ENCODE results near the gene SNTA1. TPM values are rescaled to one million over a fixed set of nuclear protein-coding genes. Genes with fewer than 3 reads are reported as not detected.
"Not testable (repeated sequence)": the region's sequence is repeated elsewhere in the genome, so short reads cannot be mapped to it uniquely, and the experiment has no call there.

Gene SNTA1
- polyA plus RNA-seq, 1 of the 3 experiments (the other 2 are of a cell fraction) = 11.2 TPM

DNA sequence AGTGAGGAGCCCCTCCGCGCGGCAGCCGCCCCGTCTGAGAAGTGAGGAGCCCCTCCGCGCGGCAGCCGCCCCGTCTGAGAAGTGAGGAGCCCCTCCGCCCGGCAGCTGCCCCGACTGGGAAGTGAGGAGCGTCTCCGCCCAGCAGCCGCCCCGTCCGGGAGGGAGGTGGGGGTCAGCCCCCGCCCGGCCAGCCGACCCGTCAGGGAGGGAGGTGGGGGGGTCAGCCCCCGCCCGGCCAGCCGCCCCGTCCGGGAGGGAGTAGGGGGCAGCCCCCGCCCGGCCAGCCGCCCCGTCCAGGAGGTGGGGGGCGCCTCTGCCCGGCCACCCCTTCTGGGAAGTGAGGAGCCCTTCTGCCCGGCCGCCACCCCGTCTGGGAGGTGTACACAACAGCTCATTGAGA, 54.2 kb downstream of the SNTA1 start:
- H3K27me3 ChIP-seq (ENCODE audit: insufficient read depth); H3K9me2 ChIP-seq; H3K4me1 ChIP-seq (ENCODE audit: control insufficient read depth in 1 of 2, insufficient read depth in 2 of 2, low read depth in 1 of 2, low read length in 1 of 2); H3F3A ChIP-seq (replicated peaks; ENCODE audit: insufficient read depth); H3K27ac ChIP-seq (ENCODE audit: low read depth in 2 of 2, low read length in 1 of 2); H3K79me2 ChIP-seq (ENCODE audit: insufficient read depth); H3K4me2 ChIP-seq; H3K9ac ChIP-seq; CTCF ChIA-PET; H3K4me3 ChIP-seq (ENCODE audit: low read depth in 2 of 2, low read length in 1 of 2); H4K20me1 ChIP-seq (ENCODE audit: insufficient read depth); DNase-seq; H3K9me3 ChIP-seq; POLR2A ChIA-PET; H2AFZ ChIP-seq (ENCODE audit: low read depth): not testable (repeated sequence)
- H3K36me3 ChIP-seq (replicated peaks in 1 of 2; ENCODE audit: control insufficient read depth in 1 of 2, insufficient read depth in 2 of 2, low read length in 1 of 2) = peaks cover 16 to 52% of the 10 kb centered on the region in 2 experiments
- WGBS (ENCODE audit: low lambda C conversion rate) = 96% methylated on average over 16 of the region's 36 CpGs

GRCh38 chr20:33388268-33388667, 55.3 kb downstream of the SNTA1 start:
- no peak overlapping the region for H3K9ac ChIP-seq
- no peak overlapping the region for H3K4me3 ChIP-seq (ENCODE audit: low read depth in 2 of 2, low read length in 1 of 2)
- H3K27ac ChIP-seq (ENCODE audit: low read depth in 2 of 2, low read length in 1 of 2) = no peak overlapping the region
- H3F3A ChIP-seq (replicated peaks; ENCODE audit: insufficient read depth) = no peaks in the 10 kb centered on the region
- no peak overlapping the region for H2AFZ ChIP-seq (ENCODE audit: low read depth)
- no peaks in the 10 kb centered on the region for H3K9me2 ChIP-seq
- no peaks in the 10 kb centered on the region for H3K9me3 ChIP-seq
- H4K20me1 ChIP-seq (ENCODE audit: insufficient read depth) = no peaks in the 10 kb centered on the region
- 96% methylated on average over 3 of the region's 3 CpGs for WGBS (ENCODE audit: low lambda C conversion rate)
- no peak for DNase-seq
- no peaks in the 10 kb centered on the region for H3K79me2 ChIP-seq (ENCODE audit: insufficient read depth)
- no peaks in the 10 kb centered on the region for H3K27me3 ChIP-seq (ENCODE audit: insufficient read depth)
- ChIA-PET CTCF (no interaction called here), POLR2A (no interaction called here)
- peaks cover 13 to 47% of the 10 kb centered on the region in 2 experiments for H3K36me3 ChIP-seq (replicated peaks in 1 of 2; ENCODE audit: control insufficient read depth in 1 of 2, insufficient read depth in 2 of 2, low read length in 1 of 2)
- peaks cover 0 to 5% of the 10 kb centered on the region in 2 experiments; a peak in 1 of 4 replicates for H3K4me1 ChIP-seq (ENCODE audit: control insufficient read depth in 1 of 2, insufficient read depth in 2 of 2, low read depth in 1 of 2, low read length in 1 of 2)
- TF ChIP-seq MAX (IDR thresholded peaks at IDR 0.05; ENCODE audit: low read depth) = no peak
- H3K4me2 ChIP-seq = no peak overlapping the region

DNA sequence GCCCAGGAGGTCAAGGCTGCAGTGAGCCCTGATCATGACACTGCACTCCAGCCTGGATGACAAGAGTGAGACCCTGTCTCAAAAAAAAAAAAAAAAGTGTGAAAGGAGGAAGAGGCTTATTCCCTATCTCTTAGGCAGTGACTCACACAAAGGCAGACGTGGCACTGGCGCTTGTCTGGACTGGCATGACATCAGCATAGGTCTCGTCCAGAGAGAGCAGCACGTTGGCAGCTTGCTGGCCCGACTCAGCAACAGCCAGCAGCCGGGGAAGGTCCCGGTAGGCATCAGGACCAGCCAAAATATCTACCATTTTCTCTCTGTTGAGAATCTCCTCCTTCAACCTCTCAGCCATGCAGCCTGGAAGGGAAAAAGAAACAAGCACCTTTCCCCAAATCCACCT, 56.4 kb downstream of the SNTA1 start:
- H3K9ac ChIP-seq = peak overlapping the region; percentile 42; the same call in 1 of the 2 replicates
- H3K4me1 ChIP-seq (ENCODE audit: control insufficient read depth in 1 of 2, insufficient read depth in 2 of 2, low read depth in 1 of 2, low read length in 1 of 2) = peaks cover 0 to 5% of the 10 kb centered on the region in 2 experiments; a peak in 1 of 4 replicates
- H3K4me2 ChIP-seq = 0 out of 2 replicates have a peak overlapping the region, but pooled peaks have one; percentile 5
- peaks cover 13 to 38% of the 10 kb centered on the region in 2 experiments for H3K36me3 ChIP-seq (replicated peaks in 1 of 2; ENCODE audit: control insufficient read depth in 1 of 2, insufficient read depth in 2 of 2, low read length in 1 of 2)
- H4K20me1 ChIP-seq (ENCODE audit: insufficient read depth) = no peaks in the 10 kb centered on the region
- H3F3A ChIP-seq (replicated peaks; ENCODE audit: insufficient read depth) = no peaks in the 10 kb centered on the region
- no peaks in the 10 kb centered on the region for H3K27me3 ChIP-seq (ENCODE audit: insufficient read depth)
- H3K4me3 ChIP-seq (ENCODE audit: low read depth in 2 of 2, low read length in 1 of 2) = no peak overlapping the region
- TF ChIP-seq FOSL2 (IDR thresholded peaks at IDR 0.05; ENCODE audit: borderline replicate concordance, low read depth) = peak; percentile 32; the same call in 1 of the 2 replicates
- no peak for TF ChIP-seq PBX3 (IDR thresholded peaks at IDR 0.05)
- TF ChIP-seq RXRA (IDR thresholded peaks at IDR 0.05; ENCODE audit: borderline replicate concordance, low read depth) = no peak
- no peaks in the 10 kb centered on the region for H3K9me3 ChIP-seq
- H3K79me2 ChIP-seq (ENCODE audit: insufficient read depth) = no peaks in the 10 kb centered on the region
- peak overlapping the region in 1 of 2 experiments; percentile 44; a peak in 1 of 4 replicates for H3K27ac ChIP-seq (ENCODE audit: low read depth in 2 of 2, low read length in 1 of 2)
- no peak overlapping the region for H2AFZ ChIP-seq (ENCODE audit: low read depth)
- WGBS (ENCODE audit: low lambda C conversion rate) = 35% methylated on average over 6 of the region's 7 CpGs
- ChIA-PET POLR2A (no interaction called here), CTCF (interaction anchor here (0.9 kb wide), 1 partner anchor 280 kb away, joined by 3 read pairs; no protein-coding TSS in a partner anchor)
- no peak for DNase-seq
- no peaks in the 10 kb centered on the region for H3K9me2 ChIP-seq

All from SK-N-SH (cell line).